Small intestine (tissue), 7 donors: ENCODE results near the gene DEK. TPM values are rescaled to one million over a fixed set of nuclear protein-coding genes. Genes with fewer than 3 reads are reported as not detected.
"Not testable (repeated sequence)": the region's sequence is repeated elsewhere in the genome, so short reads cannot be mapped to it uniquely, and the experiment has no call there.

ENCODE experiments used
- DNase-seq, 2 donors: peaks; one replicate each; pipeline versions ENCODE4 v3.0.0 to v3.0.0-alpha.2; 2013
- FAIRE-seq: peaks from 2 replicates; lab custom pipeline; 2012; peaks lifted over from hg19 to GRCh38; lab: Jason Lieb, UNC
- H3K27ac ChIP-seq, 3 donors: one replicate each; pipeline ENCODE4 v1.5.1; 2013; ENCODE audit warnings: low read length in 2 of 3, mild to moderate bottlenecking in 2 of 3, control low read depth in 1 of 3, inconsistent platforms in 1 of 3, low read depth in 1 of 3, moderate library complexity in 1 of 3
- H3K27me3 ChIP-seq, 3 donors: one replicate each; pipeline ENCODE4 v1.6.1; 2013; ENCODE audit warnings: low read length in 3 of 3, inconsistent platforms in 1 of 3; ENCODE audit not compliant: control insufficient read depth in 3 of 3, insufficient read depth in 3 of 3
- H3K36me3 ChIP-seq, 3 donors: one replicate each; pipeline ENCODE4 v1.6.1; 2013; ENCODE audit warnings: low read length in 3 of 3, inconsistent platforms in 1 of 3, low read depth in 1 of 3, mild to moderate bottlenecking in 1 of 3, moderate library complexity in 1 of 3; ENCODE audit not compliant: control insufficient read depth in 3 of 3, insufficient read depth in 2 of 3
- H3K4me1 ChIP-seq, 3 donors: one replicate each; pipeline ENCODE4 v1.6.1; 2013; ENCODE audit warnings: low read length in 2 of 3, inconsistent platforms in 1 of 3, low read depth in 1 of 3, mild to moderate bottlenecking in 1 of 3, moderate library complexity in 1 of 3; ENCODE audit not compliant: control insufficient read depth in 3 of 3, insufficient read depth in 2 of 3
- H3K4me3 ChIP-seq, 3 donors: one replicate each; pipeline ENCODE4 v1.5.1; 2013; ENCODE audit warnings: low read length in 3 of 3, control low read depth in 1 of 3, inconsistent platforms in 1 of 3, low read depth in 1 of 3, mild to moderate bottlenecking in 1 of 3, moderate library complexity in 1 of 3
- H3K9me3 ChIP-seq, 2 donors: one replicate each; pipeline ENCODE4 v1.6.1; 2013; ENCODE audit warnings: low read depth in 1 of 2, low read length in 1 of 2; ENCODE audit not compliant: control insufficient read depth in 2 of 2, insufficient read depth in 1 of 2
- WGBS, 3 donors: extraction: QIAGEN DNeasy Blood & Tissue Kit; methylation state at CpG; one replicate each; pipeline ENCODE4 v1.1.7; 2013; 5-methylcytosine and 5-hydroxymethylcytosine counted together
- polyA plus RNA-seq, 4 donors: library from polyadenylated mRNA; stranded (reverse) in 3 of 4; unstranded in 1 of 4; fragments of 200-250 nt in 3 of 4; fragments of 120-200 nt in 1 of 4; gene quantifications; one replicate each; pipeline versions ENCODE4 v1.2.1 to v1.2.3, GENCODE V29; 2013
- donor health status: healthy with polysubstance abuse.
- donor health status: control.
- donor health status: control.
- donor health status: Bipolar disorder and iron deficiency.
- donor health status: healthy.

The DEK gene
- polyA plus RNA-seq, 4 donors, result 55.7 to 113 (median 69.2) TPM

GRCh38 chr6:18242062-18242851 is 22.1 kb downstream of the DEK start:
- no peak for DNase-seq
- no peak for FAIRE-seq
- Histone ChIP-seq H3K4me1 (peaks cover 0 to 6% (median 0%) of the 10 kb centered on the region in 3 donors), H3K27ac (no peak overlapping the region), H3K36me3 (peaks cover 4 to 22% (median 6%) of the 10 kb centered on the region in 3 donors), H3K9me3 (no peaks in the 10 kb centered on the region), H3K4me3 (no peak overlapping the region), H3K27me3 (no peaks in the 10 kb centered on the region)
- 82 to 94% (median 91%) methylated on average over 11 of the region's 11 CpGs for WGBS, 3 donors

DNA sequence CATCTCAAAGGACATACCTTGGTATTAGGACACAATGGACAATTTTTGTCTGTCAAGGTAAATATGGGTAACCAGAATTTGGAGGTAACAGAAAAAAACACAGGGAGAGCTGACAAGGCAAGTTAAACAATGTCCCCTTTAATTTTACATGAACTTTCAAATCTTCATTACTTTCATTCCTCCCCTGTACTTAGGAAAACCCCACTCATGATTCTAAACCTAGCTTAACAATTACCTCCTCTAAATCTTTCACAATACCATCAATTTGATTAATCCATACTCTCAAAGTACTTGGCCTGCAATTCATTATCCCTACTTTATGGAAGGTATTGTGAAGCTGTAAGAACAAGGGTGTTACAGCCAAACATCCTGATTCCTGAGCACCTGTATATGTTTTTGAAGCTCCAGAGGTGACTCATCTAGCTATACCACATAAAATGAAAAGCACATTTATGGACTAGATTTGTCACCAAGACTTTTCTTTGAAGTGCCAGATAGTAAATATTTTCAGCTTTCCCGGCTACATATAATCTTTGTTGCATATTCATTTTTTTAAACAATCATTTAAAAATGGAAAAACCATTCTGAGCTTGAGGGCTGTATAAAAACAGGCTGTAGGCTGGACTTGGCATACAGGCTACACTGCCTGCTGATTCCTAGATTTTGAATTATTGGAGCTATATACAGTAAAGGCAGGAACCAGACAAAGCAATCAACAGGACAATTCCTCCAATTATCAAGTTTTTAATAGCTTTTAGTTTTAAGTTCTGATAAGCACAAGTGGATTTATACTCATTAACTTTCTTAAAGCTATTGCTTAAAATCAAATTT is 22.9 kb downstream of the DEK start:
- Histone ChIP-seq H3K27me3 (no peaks in the 10 kb centered on the region), H3K36me3 (peaks cover 4 to 25% (median 9%) of the 10 kb centered on the region in 3 donors), H3K4me1 (peaks cover 0 to 6% (median 0%) of the 10 kb centered on the region in 3 donors), H3K27ac (no peak overlapping the region), H3K9me3 (no peaks in the 10 kb centered on the region), H3K4me3 (no peak overlapping the region)
- WGBS, 3 donors, result 36 to 50% (median 44%) methylated on average over 1 of the region's 1 CpG
- DNase-seq (no peak), FAIRE-seq (no peak)

DNA sequence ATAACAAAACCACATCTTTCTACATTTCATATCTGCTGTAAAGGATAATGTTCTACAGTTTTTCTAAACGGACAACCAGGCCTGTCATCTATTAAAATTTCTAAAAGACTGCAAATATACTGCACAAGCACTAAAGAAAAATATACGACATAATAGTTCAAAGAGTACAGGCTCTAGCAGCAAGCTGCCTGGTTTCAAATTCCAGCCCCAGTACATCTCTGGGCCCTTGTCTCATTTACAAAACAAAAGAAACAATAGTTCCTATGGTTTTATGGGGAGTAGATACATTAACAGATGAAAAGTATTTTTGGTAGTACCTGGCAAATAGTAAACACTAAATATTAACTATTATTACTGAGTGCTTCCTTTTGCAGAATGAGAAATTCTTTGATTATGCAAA is 24.1 kb downstream of the DEK start:
- WGBS, 3 donors, result 65 to 71% (median 70%) methylated on average over 2 of the region's 2 CpGs
- FAIRE-seq (no peak), DNase-seq (no peak)
- no peaks in the 10 kb centered on the region for H3K27me3 ChIP-seq
- H3K36me3 ChIP-seq, result peaks cover 2 to 26% (median 11%) of the 10 kb centered on the region in 3 donors
- peaks cover 0 to 6% (median 0%) of the 10 kb centered on the region in 3 donors for H3K4me1 ChIP-seq
- H3K9me3 ChIP-seq, result peaks cover 0 to 4% of the 10 kb centered on the region in 2 donors
- no peak overlapping the region for H3K4me3 ChIP-seq
- H3K27ac ChIP-seq, result no peak overlapping the region

GRCh38 chr6:18237167-18237566 is 27.2 kb downstream of the DEK start:
- H3K4me1 ChIP-seq, result no peaks in the 10 kb centered on the region
- peaks cover 0 to 4% of the 10 kb centered on the region in 2 donors for H3K9me3 ChIP-seq
- peaks cover 5 to 23% (median 16%) of the 10 kb centered on the region in 3 donors for H3K36me3 ChIP-seq
- no peak for FAIRE-seq
- no peaks in the 10 kb centered on the region for H3K27me3 ChIP-seq
- DNase-seq, result no peak
- WGBS, 3 donors, result 92 to 97% (median 97%) methylated on average over 1 of the region's 1 CpG
- H3K4me3 ChIP-seq, result no peak overlapping the region
- no peak overlapping the region for H3K27ac ChIP-seq

DNA sequence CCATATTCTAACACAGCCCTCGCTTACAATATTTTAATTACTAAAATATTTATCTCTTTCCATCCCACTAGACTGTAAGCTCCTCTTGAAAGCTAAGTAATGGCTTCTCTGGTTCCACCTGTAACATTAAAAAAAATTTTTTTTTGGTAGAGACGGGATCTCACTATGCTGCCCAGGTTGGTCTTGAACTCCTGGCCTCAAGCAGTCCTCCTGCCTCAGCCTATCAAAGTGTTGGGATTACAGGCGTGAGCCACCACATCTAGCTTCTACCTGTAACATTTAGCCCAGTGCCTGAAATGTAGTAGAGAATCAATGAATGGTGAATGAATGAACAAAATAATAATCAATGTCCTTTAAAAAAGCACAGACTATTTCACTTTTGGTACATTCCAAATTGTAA is 28.8 kb downstream of the DEK start:
- Histone ChIP-seq H3K27me3 (no peaks in the 10 kb centered on the region), H3K36me3 (peaks cover 6 to 21% (median 16%) of the 10 kb centered on the region in 3 donors), H3K9me3 (peaks cover 0 to 6% of the 10 kb centered on the region in 2 donors), H3K27ac (no peak overlapping the region), H3K4me1 (no peaks in the 10 kb centered on the region), H3K4me3 (no peak overlapping the region)
- DNase-seq (no peak), FAIRE-seq (no peak)
- 86 to 97% (median 97%) methylated on average over 3 of the region's 3 CpGs for WGBS, 3 donors

DNA sequence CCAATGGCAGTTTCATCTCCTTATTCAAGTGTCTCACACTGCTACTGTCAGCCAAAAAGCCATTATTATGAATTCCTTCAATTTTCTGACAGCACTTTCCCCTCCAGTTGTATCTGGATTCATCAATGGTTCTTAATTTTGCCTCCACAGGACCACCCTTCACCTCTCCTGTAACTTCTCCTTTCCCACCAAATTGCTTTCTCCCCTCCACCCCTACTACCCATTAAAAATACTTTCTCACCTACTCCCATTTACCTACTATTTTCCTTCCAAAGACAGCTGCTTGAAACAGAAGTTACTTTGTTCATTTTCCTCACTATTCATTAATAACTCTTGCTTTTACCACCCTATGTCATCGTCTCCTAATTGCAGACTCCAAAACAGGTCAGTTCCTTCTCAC is 29.8 kb downstream of the DEK start:
- Histone ChIP-seq H3K9me3 (peaks cover 0 to 9% of the 10 kb centered on the region in 2 donors), H3K4me1 (no peaks in the 10 kb centered on the region), H3K4me3 (no peak overlapping the region), H3K27me3 (no peaks in the 10 kb centered on the region), H3K27ac (no peak overlapping the region), H3K36me3 (peaks cover 6 to 21% (median 16%) of the 10 kb centered on the region in 3 donors)
- no peak for DNase-seq
- FAIRE-seq, result no peak
- WGBS, 3 donors, result 89 to 97% (median 92%) methylated on average over 1 of the region's 1 CpG

GRCh38 chr6:18233770-18234169 is 30.6 kb downstream of the DEK start:
- H3K4me1 ChIP-seq, FAIRE-seq, H3K27ac ChIP-seq, DNase-seq, H3K4me3 ChIP-seq, H3K27me3 ChIP-seq: not testable (repeated sequence)
- 94 to 99% (median 95%) methylated on average over 3 of the region's 4 CpGs for WGBS, 3 donors
- Histone ChIP-seq H3K36me3 (peaks cover 9 to 21% (median 14%) of the 10 kb centered on the region in 3 donors), H3K9me3 (peaks cover 0 to 11% of the 10 kb centered on the region in 2 donors)

- not testable (repeated sequence) for H3K4me1 ChIP-seq, DNase-seq, H3K27me3 ChIP-seq, H3K4me3 ChIP-seq, FAIRE-seq, H3K27ac ChIP-seq
- Histone ChIP-seq H3K9me3 (peaks cover 2 to 20% of the 10 kb centered on the region in 2 donors), H3K36me3 (peaks cover 13 to 23% (median 22%) of the 10 kb centered on the region in 3 donors)
- 95 to 97% (median 97%) methylated on average over 7 of the region's 7 CpGs for WGBS, 3 donors
Observed at GRCh38 chr6:18231856-18232255, 32.5 kb downstream of the DEK start.
